Transverse colon (tissue), 4 donors: ENCODE data around the gene GAA.

Experiments used
- CTCF ChIP-seq, 5 experiments: fragments of 200-600 bp in 3 of 5; fragments of 450-650 bp in 2 of 5; sonication (generic) in 3 of 5; IDR thresholded peaks; 1 replicate in 2 of 5; 2 replicates in 3 of 5; pipeline ENCODE4 v1.5.1; 2016 to 2017; ENCODE audit warnings: antibody characterized with exemption in 5 of 5, inconsistent platforms in 3 of 5, mild to moderate bottlenecking in 2 of 5, moderate library complexity in 1 of 5
- POLR2A ChIP-seq: fragments of 450-650 bp; IDR thresholded peaks from one replicate; pipeline ENCODE4 v1.6.1; 2016; ENCODE audit warnings: antibody characterized with exemption, mild to moderate bottlenecking, moderate library complexity
- POLR2AphosphoS5 ChIP-seq, 3 donors: sonication (generic); formaldehyde crosslinking; IDR thresholded peaks; one replicate each; pipeline ENCODE4 v1.6.1; 2016; ENCODE audit warnings: antibody characterized with exemption in 3 of 3

GRCh38 chr17:80051681-80052080, 49.7 kb upstream of the GAA start:
- TF ChIP-seq CTCF (IDR thresholded peaks at IDR 0.05) (no peak), POLR2A (no peak), POLR2AphosphoS5 (IDR thresholded peaks at IDR 0.05) (no peak)
